Activated T-cell treated with anti-CD3 and anti-CD28 coated beads, Interleukin-2, amount 50 U/mL, for 1 hour (primary cell): ENCODE results near the gene RSPH1.

Experiments used
- DNase-seq: peaks from one replicate; pipeline ENCODE4 v3.0.0-alpha.2; 2020

The RSPH1 gene

GRCh38 chr21:42512346-42513034, 16.5 kb upstream of the RSPH1 start:
- no peak for DNase-seq

GRCh38 chr21:42509244-42509643, 13.2 kb upstream of the RSPH1 start:
- DNase-seq = no peak

GRCh38 chr21:42508371-42508770, 12.3 kb upstream of the RSPH1 start:
- no peak for DNase-seq

- DNase-seq = no peak
Observed at GRCh38 chr21:42507418-42507817, 11.4 kb upstream of the RSPH1 start.

- no peak for DNase-seq
Observed at GRCh38 chr21:42505090-42505726, 9.2 kb upstream of the RSPH1 start.

- DNase-seq = no peak
Observed at GRCh38 chr21:42503711-42504110, 7.7 kb upstream of the RSPH1 start.

- DNase-seq = no peak
Observed at GRCh38 chr21:42500736-42501135, 4.7 kb upstream of the RSPH1 start.

GRCh38 chr21:42500225-42500624, 4.2 kb upstream of the RSPH1 start:
- DNase-seq = no peak

GRCh38 chr21:42499444-42500112, 3.6 kb upstream of the RSPH1 start:
- DNase-seq = no peak

- no peak for DNase-seq
Observed at GRCh38 chr21:42498012-42498411, 2.0 kb upstream of the RSPH1 start.

- DNase-seq = no peak
Observed at GRCh38 chr21:42496839-42497202, 797 bp upstream of the RSPH1 start.

- DNase-seq = no peak
Observed at GRCh38 chr21:42495765-42496119, 282 bp downstream of the RSPH1 start.

GRCh38 chr21:42495027-42495426, 997 bp downstream of the RSPH1 start:
- DNase-seq = no peak

- no peak for DNase-seq
Observed at GRCh38 chr21:42493109-42494060, 2.6 kb downstream of the RSPH1 start.

GRCh38 chr21:42492201-42492600, 3.8 kb downstream of the RSPH1 start:
- DNase-seq = no peak

- DNase-seq = no peak
Observed at GRCh38 chr21:42491328-42491727, 4.7 kb downstream of the RSPH1 start.

- DNase-seq = no peak
Observed at GRCh38 chr21:42490720-42491119, 5.3 kb downstream of the RSPH1 start.

GRCh38 chr21:42489991-42490390, 6.0 kb downstream of the RSPH1 start:
- DNase-seq = no peak

- DNase-seq = no peak
Observed at GRCh38 chr21:42489006-42489563, 6.9 kb downstream of the RSPH1 start.

- no peak for DNase-seq
Observed at GRCh38 chr21:42486531-42486930, 9.5 kb downstream of the RSPH1 start.

GRCh38 chr21:42486072-42486471, 10.0 kb downstream of the RSPH1 start:
- DNase-seq = no peak

- DNase-seq = no peak
Observed at GRCh38 chr21:42484966-42485365, 11.1 kb downstream of the RSPH1 start.

- no peak for DNase-seq
Observed at GRCh38 chr21:42481169-42481568, 14.9 kb downstream of the RSPH1 start.
